ENCODE data around the gene EPHB2. TPM values are rescaled to one million over a fixed set of nuclear protein-coding genes. Genes with fewer than 3 reads are reported as not detected.
A peak's percentile ranks its signal among the peaks of the same experiment; 100 is the strongest.

The EPHB2 gene
- total RNA-seq, 4 donors from 2014 or later = 0.08 to 3.4 (median 1.9) TPM

GRCh38 chr1:22953057-22953739 is 242.6 kb downstream of the EPHB2 start:
- Histone ChIP-seq H3K27ac (no peak overlapping the region), H3K9me3 (no peaks in the 10 kb centered on the region), H3K27me3 (peaks cover 0 to 75% (median 2%) of the 10 kb centered on the region in 4 donors), H3K36me3 (no peaks in the 10 kb centered on the region), H3K4me1 (peaks cover 0 to 12% (median 7%) of the 10 kb centered on the region in 3 donors), H3K4me3 (peak overlapping the region in 3 of 4 donors; percentile 0 to 51 (median 24))
- DNase-seq = no peak
- TF ChIP-seq POLR2A (IDR thresholded peaks at IDR 0.05) = no peak
- TF ChIP-seq, protein P1, sequence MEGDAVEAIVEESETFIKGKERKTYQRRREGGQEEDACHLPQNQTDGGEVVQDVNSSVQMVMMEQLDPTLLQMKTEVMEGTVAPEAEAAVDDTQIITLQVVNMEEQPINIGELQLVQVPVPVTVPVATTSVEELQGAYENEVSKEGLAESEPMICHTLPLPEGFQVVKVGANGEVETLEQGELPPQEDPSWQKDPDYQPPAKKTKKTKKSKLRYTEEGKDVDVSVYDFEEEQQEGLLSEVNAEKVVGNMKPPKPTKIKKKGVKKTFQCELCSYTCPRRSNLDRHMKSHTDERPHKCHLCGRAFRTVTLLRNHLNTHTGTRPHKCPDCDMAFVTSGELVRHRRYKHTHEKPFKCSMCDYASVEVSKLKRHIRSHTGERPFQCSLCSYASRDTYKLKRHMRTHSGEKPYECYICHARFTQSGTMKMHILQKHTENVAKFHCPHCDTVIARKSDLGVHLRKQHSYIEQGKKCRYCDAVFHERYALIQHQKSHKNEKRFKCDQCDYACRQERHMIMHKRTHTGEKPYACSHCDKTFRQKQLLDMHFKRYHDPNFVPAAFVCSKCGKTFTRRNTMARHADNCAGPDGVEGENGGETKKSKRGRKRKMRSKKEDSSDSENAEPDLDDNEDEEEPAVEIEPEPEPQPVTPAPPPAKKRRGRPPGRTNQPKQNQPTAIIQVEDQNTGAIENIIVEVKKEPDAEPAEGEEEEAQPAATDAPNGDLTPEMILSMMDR (IDR thresholded peaks at IDR 0.05) = no peak
- whole genome bisulfite sequencing, 2 donors = no CpG with 5 or more reads among the region's 92 CpGs
- intact Hi-C loops (cut with DNase I) = no loop called here

- peak overlapping the region in 2 of 4 donors; percentile 24 to 51 for H3K4me3 ChIP-seq
- 0% methylated on average over 2 of the region's 38 CpGs; no CpG with 5 or more reads in 1 of the 2 donors for WGBS, 2 donors
- no peak for DNase-seq
Observed at GRCh38 chr1:22953740-22954141, 243.1 kb downstream of the EPHB2 start.

DNA sequence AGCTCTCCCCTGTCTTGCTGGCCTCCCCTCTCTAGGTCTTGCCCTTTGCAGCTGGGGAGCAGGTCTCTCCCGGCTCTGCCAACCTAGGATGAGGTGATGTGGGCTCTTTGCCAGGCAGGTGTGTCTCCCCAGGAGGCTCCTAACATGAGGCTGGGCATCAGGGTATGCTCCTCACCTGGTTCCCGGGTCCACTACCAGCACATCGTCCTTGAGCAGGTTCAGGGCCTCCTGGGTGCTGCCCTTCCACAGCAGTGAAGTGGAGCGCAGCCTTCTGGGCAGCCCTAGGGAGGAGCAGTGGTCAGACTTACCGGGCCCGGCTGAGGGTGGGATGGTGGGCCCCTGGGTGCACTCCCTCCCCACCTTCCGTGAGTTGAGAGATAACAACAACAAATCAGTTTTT is 244.5 kb downstream of the EPHB2 start:
- intact Hi-C loops (cut with DNase I) = no loop called here
- peaks cover 0 to 12% (median 7%) of the 10 kb centered on the region in 3 donors for H3K4me1 ChIP-seq
- no peaks in the 10 kb centered on the region for H3K36me3 ChIP-seq
- peaks cover 0 to 86% (median 2%) of the 10 kb centered on the region in 4 donors for H3K27me3 ChIP-seq
- no peak for DNase-seq
- no peaks in the 10 kb centered on the region for H3K9me3 ChIP-seq
- WGBS, 2 donors = 90% methylated on average over 4 of the region's 7 CpGs; no CpG with 5 or more reads in 1 of the 2 donors
- H3K4me3 ChIP-seq = no peak overlapping the region
- TF ChIP-seq POLR2A (IDR thresholded peaks at IDR 0.05) = no peak
- TF ChIP-seq, protein P1 (IDR thresholded peaks at IDR 0.05) = no peak
- no peak overlapping the region for H3K27ac ChIP-seq

More at GRCh38 chr1:22953740-22954141, 243.1 kb downstream of the EPHB2 start:
- intact Hi-C loops (cut with DNase I) = no loop called here
- peaks cover 0 to 76% (median 2%) of the 10 kb centered on the region in 4 donors for H3K27me3 ChIP-seq
- TF ChIP-seq POLR2A (IDR thresholded peaks at IDR 0.05) = no peak
- TF ChIP-seq, protein P1 (IDR thresholded peaks at IDR 0.05) = no peak
- no peak overlapping the region for H3K27ac ChIP-seq
- peaks cover 0 to 12% (median 7%) of the 10 kb centered on the region in 3 donors for H3K4me1 ChIP-seq
- H3K9me3 ChIP-seq = no peaks in the 10 kb centered on the region
- no peaks in the 10 kb centered on the region for H3K36me3 ChIP-seq

GRCh38 chr1:22957066-22957465 is 246.4 kb downstream of the EPHB2 start:
- no peak for DNase-seq
- Histone ChIP-seq H3K4me3 (no peak overlapping the region), H3K27me3 (peaks cover 0 to 66% (median 2%) of the 10 kb centered on the region in 4 donors), H3K4me1 (peaks cover 0 to 12% (median 7%) of the 10 kb centered on the region in 3 donors), H3K9me3 (no peaks in the 10 kb centered on the region), H3K27ac (no peak overlapping the region), H3K36me3 (no peaks in the 10 kb centered on the region)
- no peak for TF ChIP-seq POLR2A (IDR thresholded peaks at IDR 0.05)
- TF ChIP-seq, protein P1 (IDR thresholded peaks at IDR 0.05) = no peak
- intact Hi-C loops (cut with DNase I) = no loop called here
- 57 to 63% methylated on average over 3 of the region's 3 CpGs for WGBS, 2 donors

DNA sequence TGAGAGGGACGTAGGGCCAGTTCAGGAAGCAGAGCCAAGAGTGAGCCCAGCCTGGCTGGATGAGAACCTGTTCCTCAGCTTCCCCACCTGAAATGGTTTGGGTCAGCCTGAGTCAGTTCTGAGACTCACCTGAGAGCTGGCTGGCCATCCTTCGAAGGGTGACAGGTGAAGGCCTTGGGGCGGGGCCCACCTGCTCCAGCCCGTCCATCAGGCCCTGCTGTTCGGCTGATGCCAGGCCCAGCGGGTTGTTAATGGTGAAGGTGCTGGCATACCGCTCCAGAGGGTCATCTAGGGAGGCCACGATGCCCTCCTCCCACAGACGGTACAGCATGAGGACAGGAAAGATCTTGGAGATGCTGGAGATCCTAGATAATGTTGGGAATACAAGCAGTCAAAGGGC is 247.9 kb downstream of the EPHB2 start:
- H3K9me3 ChIP-seq = no peaks in the 10 kb centered on the region
- H3K4me3 ChIP-seq = no peak overlapping the region
- intact Hi-C loops (cut with DNase I) = no loop called here
- H3K27me3 ChIP-seq = peaks cover 0 to 52% (median 2%) of the 10 kb centered on the region in 4 donors
- no peaks in the 10 kb centered on the region for H3K36me3 ChIP-seq
- TF ChIP-seq, protein P1 (IDR thresholded peaks at IDR 0.05) = no peak
- no peak for TF ChIP-seq POLR2A (IDR thresholded peaks at IDR 0.05)
- DNase-seq = no peak
- peaks cover 0 to 3% (median 2%) of the 10 kb centered on the region in 3 donors for H3K4me1 ChIP-seq
- H3K27ac ChIP-seq = no peak overlapping the region
- WGBS, 2 donors = 75% methylated on average over 2 of the region's 9 CpGs; no CpG with 5 or more reads in 1 of the 2 donors
